ENCODE results near the gene RHBDD2.
A peak's percentile ranks its signal among the peaks of the same experiment; 100 is the strongest.

The RHBDD2 gene

GRCh38 chr7:75875113-75876080 is 3.4 kb upstream of the RHBDD2 start:
- TF ChIP-seq, protein P1, sequence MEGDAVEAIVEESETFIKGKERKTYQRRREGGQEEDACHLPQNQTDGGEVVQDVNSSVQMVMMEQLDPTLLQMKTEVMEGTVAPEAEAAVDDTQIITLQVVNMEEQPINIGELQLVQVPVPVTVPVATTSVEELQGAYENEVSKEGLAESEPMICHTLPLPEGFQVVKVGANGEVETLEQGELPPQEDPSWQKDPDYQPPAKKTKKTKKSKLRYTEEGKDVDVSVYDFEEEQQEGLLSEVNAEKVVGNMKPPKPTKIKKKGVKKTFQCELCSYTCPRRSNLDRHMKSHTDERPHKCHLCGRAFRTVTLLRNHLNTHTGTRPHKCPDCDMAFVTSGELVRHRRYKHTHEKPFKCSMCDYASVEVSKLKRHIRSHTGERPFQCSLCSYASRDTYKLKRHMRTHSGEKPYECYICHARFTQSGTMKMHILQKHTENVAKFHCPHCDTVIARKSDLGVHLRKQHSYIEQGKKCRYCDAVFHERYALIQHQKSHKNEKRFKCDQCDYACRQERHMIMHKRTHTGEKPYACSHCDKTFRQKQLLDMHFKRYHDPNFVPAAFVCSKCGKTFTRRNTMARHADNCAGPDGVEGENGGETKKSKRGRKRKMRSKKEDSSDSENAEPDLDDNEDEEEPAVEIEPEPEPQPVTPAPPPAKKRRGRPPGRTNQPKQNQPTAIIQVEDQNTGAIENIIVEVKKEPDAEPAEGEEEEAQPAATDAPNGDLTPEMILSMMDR (IDR thresholded peaks at IDR 0.05; ENCODE audit: low read length), result no peak
- TF ChIP-seq EZH2 (optimal IDR thresholded peaks at IDR 0.05; ENCODE audit: low read depth, low read length) (no peak), EZH2phosphoT487 (IDR thresholded peaks at IDR 0.05; ENCODE audit: low read length) (no peak)
- Histone ChIP-seq H3K36me3 (replicated peaks; ENCODE audit: insufficient read depth, low read length) (no peaks in the 10 kb centered on the region), H3K27me3 (replicated peaks; ENCODE audit: insufficient read depth, low read length) (no peaks in the 10 kb centered on the region), H3K4me3 (ENCODE audit: low read length) (peak overlapping the region; percentile 48), H3K9me3 (replicated peaks; ENCODE audit: insufficient read depth, low read length) (no peaks in the 10 kb centered on the region), H3K79me2 (ENCODE audit: low read length) (peaks cover 15% of the 10 kb centered on the region), H4K20me1 (ENCODE audit: insufficient read depth, low read length) (no peaks in the 10 kb centered on the region), H3K4me2 (ENCODE audit: low read depth, low read length) (peak overlapping the region; percentile 90), H3K27ac (ENCODE audit: low read length) (peak overlapping the region; percentile 89), H3F3A (ENCODE audit: insufficient read depth, low read length) (peaks cover 17% of the 10 kb centered on the region), H3K4me1 (ENCODE audit: low read length) (peaks cover 37% of the 10 kb centered on the region), H2AFZ (ENCODE audit: low read length) (peak overlapping the region; percentile 57), H3K9me2 (replicated peaks; ENCODE audit: insufficient read depth, low read length) (no peaks in the 10 kb centered on the region), H3K9ac (ENCODE audit: low read length) (peak overlapping the region; percentile 56)
- peak; percentile 91 for DNase-seq

GRCh38 chr7:75876126-75876881 is 2.5 kb upstream of the RHBDD2 start:
- no peak for TF ChIP-seq EZH2phosphoT487 (IDR thresholded peaks at IDR 0.05; ENCODE audit: low read length)
- TF ChIP-seq EZH2 (optimal IDR thresholded peaks at IDR 0.05; ENCODE audit: low read depth, low read length), result no peak
- TF ChIP-seq, protein P1 (IDR thresholded peaks at IDR 0.05; ENCODE audit: low read length), result no peak
- Histone ChIP-seq H3K4me1 (ENCODE audit: low read length) (peaks cover 37% of the 10 kb centered on the region), H3K4me2 (ENCODE audit: low read depth, low read length) (peak overlapping the region; percentile 90), H3K27ac (ENCODE audit: low read length) (peak overlapping the region; percentile 89), H3K36me3 (replicated peaks; ENCODE audit: insufficient read depth, low read length) (0 out of 2 replicates have a peak, but pooled peaks cover under 1% of the 10 kb centered on the region), H3K9me3 (replicated peaks; ENCODE audit: insufficient read depth, low read length) (no peaks in the 10 kb centered on the region), H3K9me2 (replicated peaks; ENCODE audit: insufficient read depth, low read length) (no peaks in the 10 kb centered on the region), H4K20me1 (ENCODE audit: insufficient read depth, low read length) (no peaks in the 10 kb centered on the region), H3K9ac (ENCODE audit: low read length) (peak overlapping the region; percentile 56), H3K4me3 (ENCODE audit: low read length) (peak overlapping the region; percentile 48), H2AFZ (ENCODE audit: low read length) (peak overlapping the region; percentile 57), H3F3A (ENCODE audit: insufficient read depth, low read length) (peaks cover 17% of the 10 kb centered on the region), H3K27me3 (replicated peaks; ENCODE audit: insufficient read depth, low read length) (no peaks in the 10 kb centered on the region), H3K79me2 (ENCODE audit: low read length) (peaks cover 24% of the 10 kb centered on the region)
- DNase-seq, result no peak

DNA sequence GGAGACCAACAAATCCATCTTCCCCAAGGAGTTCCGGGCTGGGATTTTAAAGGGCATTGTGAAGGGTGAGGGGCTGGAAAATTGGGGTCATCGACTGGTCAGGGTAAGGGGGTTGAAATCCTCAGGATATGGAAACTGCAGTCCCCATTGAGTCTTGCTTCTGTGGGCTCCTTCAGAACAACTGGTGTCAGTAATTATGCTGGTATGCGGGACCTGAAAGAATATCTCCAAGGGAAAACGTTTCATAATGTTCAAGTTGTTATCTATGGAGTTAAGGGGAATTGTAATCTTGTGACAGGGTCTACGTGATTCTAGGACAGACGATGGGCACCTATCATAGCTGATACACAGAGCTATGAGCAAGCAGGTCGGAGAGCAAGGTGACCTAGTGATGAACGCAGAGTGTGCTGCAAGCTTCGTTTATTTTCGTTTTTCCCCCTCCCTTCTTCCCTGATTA is 494 bp upstream of the RHBDD2 start:
- DNase-seq, result no peak
- Histone ChIP-seq H3K27ac (ENCODE audit: low read length) (peak overlapping the region; percentile 3; the same call in 1 of the 2 replicates), H3K36me3 (replicated peaks; ENCODE audit: insufficient read depth, low read length) (0 out of 2 replicates have a peak, but pooled peaks cover 8% of the 10 kb centered on the region), H3K4me2 (ENCODE audit: low read depth, low read length) (peak overlapping the region; percentile 45; the same call in 1 of the 2 replicates), H3K9me2 (replicated peaks; ENCODE audit: insufficient read depth, low read length) (no peaks in the 10 kb centered on the region), H2AFZ (ENCODE audit: low read length) (peak overlapping the region; percentile 57), H3K27me3 (replicated peaks; ENCODE audit: insufficient read depth, low read length) (no peaks in the 10 kb centered on the region), H3K9ac (ENCODE audit: low read length) (peak overlapping the region; percentile 15; the same call in 1 of the 2 replicates), H3K9me3 (replicated peaks; ENCODE audit: insufficient read depth, low read length) (no peaks in the 10 kb centered on the region), H3F3A (ENCODE audit: insufficient read depth, low read length) (peaks cover 17% of the 10 kb centered on the region), H3K79me2 (ENCODE audit: low read length) (peaks cover 38% of the 10 kb centered on the region), H4K20me1 (ENCODE audit: insufficient read depth, low read length) (no peaks in the 10 kb centered on the region), H3K4me1 (ENCODE audit: low read length) (peaks cover 37% of the 10 kb centered on the region), H3K4me3 (ENCODE audit: low read length) (peak overlapping the region; percentile 21; the same call in 1 of the 2 replicates)
- TF ChIP-seq EZH2phosphoT487 (IDR thresholded peaks at IDR 0.05; ENCODE audit: low read length), result no peak
- TF ChIP-seq EZH2 (optimal IDR thresholded peaks at IDR 0.05; ENCODE audit: low read depth, low read length), result no peak
- TF ChIP-seq, protein P1 (IDR thresholded peaks at IDR 0.05; ENCODE audit: low read length), result no peak

Measured in MM.1S (cell line).